GM19395 (cell line): ENCODE results near the gene ANKUB1.
"Not testable (repeated sequence)": the region's sequence is repeated elsewhere in the genome, so short reads cannot be mapped to it uniquely, and the experiment has no call there.

Source experiments
- ATAC-seq: cut with Tn5 transposase; IDR thresholded peaks from one replicate; pipeline ENCODE4 v1.9.1; 2021; ENCODE audit warnings: mild to moderate bottlenecking, moderate library complexity; ENCODE audit not compliant: unreplicated experiment

The ANKUB1 gene

GRCh38 chr3:149792452-149793270 lies at the start of gene ANKUB1:
ANKUB1 (minus strand) TSS chr3:149792554; CDS start chr3:149792366, 188 bp downstream.
- ATAC-seq, result no peak

GRCh38 chr3:149839896-149840295 lies 47.5 kb upstream of the ANKUB1 start:
- no peak for ATAC-seq

GRCh38 chr3:149839469-149839868 lies 47.1 kb upstream of the ANKUB1 start:
- not testable (repeated sequence) for ATAC-seq

- not testable (repeated sequence) for ATAC-seq
Measured at GRCh38 chr3:149838491-149838890, 46.1 kb upstream of the ANKUB1 start.

- no peak for ATAC-seq
Measured at GRCh38 chr3:149833241-149833640, 40.9 kb upstream of the ANKUB1 start.

- ATAC-seq, result no peak
Measured at GRCh38 chr3:149832086-149832485, 39.7 kb upstream of the ANKUB1 start.

GRCh38 chr3:149831321-149831720 lies 39.0 kb upstream of the ANKUB1 start:
- ATAC-seq, result no peak

- no peak for ATAC-seq
Measured at GRCh38 chr3:149830902-149831301, 38.5 kb upstream of the ANKUB1 start.

- not testable (repeated sequence) for ATAC-seq
Measured at GRCh38 chr3:149829631-149830030, 37.3 kb upstream of the ANKUB1 start.

- ATAC-seq, result no peak
Measured at GRCh38 chr3:149828390-149828789, 36.0 kb upstream of the ANKUB1 start.

GRCh38 chr3:149826636-149827035 lies 34.3 kb upstream of the ANKUB1 start:
- ATAC-seq, result no peak

- no peak for ATAC-seq
Measured at GRCh38 chr3:149820183-149820582, 27.8 kb upstream of the ANKUB1 start.

GRCh38 chr3:149819432-149819831 lies 27.1 kb upstream of the ANKUB1 start:
- no peak for ATAC-seq

- ATAC-seq, result no peak
Measured at GRCh38 chr3:149816986-149817385, 24.6 kb upstream of the ANKUB1 start.

GRCh38 chr3:149816311-149816710 lies 24.0 kb upstream of the ANKUB1 start:
- no peak for ATAC-seq

GRCh38 chr3:149815728-149816127 lies 23.4 kb upstream of the ANKUB1 start:
- ATAC-seq, result no peak

- ATAC-seq, result no peak
Measured at GRCh38 chr3:149815321-149815720, 23.0 kb upstream of the ANKUB1 start.

GRCh38 chr3:149813367-149814281 lies 21.3 kb upstream of the ANKUB1 start:
- ATAC-seq, result peak; percentile 27

GRCh38 chr3:149812606-149813366 lies 20.4 kb upstream of the ANKUB1 start, which contains the start of gene RNF13:
RNF13 (plus strand) TSS chr3:149813215; CDS start chr3:149846027, 32,812 bp downstream.
- ATAC-seq, result peak; percentile 95

GRCh38 chr3:149812165-149812605 lies 19.8 kb upstream of the ANKUB1 start:
- ATAC-seq, result no peak

GRCh38 chr3:149810846-149811245 lies 18.5 kb upstream of the ANKUB1 start:
- no peak for ATAC-seq
